Activated T-cell treated with anti-CD3 and anti-CD28 coated beads, Interleukin-2, amount 50 U/mL, for 4 hours (primary cell): Measurements from ENCODE around the gene KCNH6. TPM values are rescaled to one million over a fixed set of nuclear protein-coding genes. Genes with fewer than 3 reads are reported as not detected.
A peak's percentile ranks its signal among the peaks of the same experiment; 100 is the strongest.

Experiments used
- ATAC-seq, 2 donors: fragments of 200-7000 bp; cut with Tn5 transposase; one replicate each; pipeline ENCODE4 v1.10.0; 2021
- DNase-seq: peaks from one replicate; pipeline ENCODE4 v3.0.0-alpha.2; 2020
- H3K27me3 Mint-ChIP-seq: one replicate; pipeline ENCODE4 v1.8.0; 2021; ENCODE audit warnings: low read depth, mixed read lengths
- H3K36me3 Mint-ChIP-seq: one replicate; pipeline ENCODE4 v1.8.0; 2022; ENCODE audit warnings: mixed read lengths; ENCODE audit not compliant: insufficient read depth
- H3K4me1 Mint-ChIP-seq: one replicate; pipeline ENCODE4 v1.8.0; 2021; ENCODE audit warnings: low read depth, mixed read lengths
- H3K4me3 Mint-ChIP-seq: one replicate; pipeline ENCODE4 v1.8.0; 2021; ENCODE audit warnings: mild to moderate bottlenecking, moderate library complexity, mixed read lengths
- H3K9me3 Mint-ChIP-seq: one replicate; pipeline ENCODE4 v1.8.0; 2021; ENCODE audit warnings: mixed read lengths
- total RNA-seq, 3 donors: library from RNA; stranded (reverse); gene quantifications; one replicate each; pipeline ENCODE4 v1.2.1, GENCODE V29; 2021

The KCNH6 gene
- total RNA-seq, 3 donors from 2014 or later: not detected

DNA sequence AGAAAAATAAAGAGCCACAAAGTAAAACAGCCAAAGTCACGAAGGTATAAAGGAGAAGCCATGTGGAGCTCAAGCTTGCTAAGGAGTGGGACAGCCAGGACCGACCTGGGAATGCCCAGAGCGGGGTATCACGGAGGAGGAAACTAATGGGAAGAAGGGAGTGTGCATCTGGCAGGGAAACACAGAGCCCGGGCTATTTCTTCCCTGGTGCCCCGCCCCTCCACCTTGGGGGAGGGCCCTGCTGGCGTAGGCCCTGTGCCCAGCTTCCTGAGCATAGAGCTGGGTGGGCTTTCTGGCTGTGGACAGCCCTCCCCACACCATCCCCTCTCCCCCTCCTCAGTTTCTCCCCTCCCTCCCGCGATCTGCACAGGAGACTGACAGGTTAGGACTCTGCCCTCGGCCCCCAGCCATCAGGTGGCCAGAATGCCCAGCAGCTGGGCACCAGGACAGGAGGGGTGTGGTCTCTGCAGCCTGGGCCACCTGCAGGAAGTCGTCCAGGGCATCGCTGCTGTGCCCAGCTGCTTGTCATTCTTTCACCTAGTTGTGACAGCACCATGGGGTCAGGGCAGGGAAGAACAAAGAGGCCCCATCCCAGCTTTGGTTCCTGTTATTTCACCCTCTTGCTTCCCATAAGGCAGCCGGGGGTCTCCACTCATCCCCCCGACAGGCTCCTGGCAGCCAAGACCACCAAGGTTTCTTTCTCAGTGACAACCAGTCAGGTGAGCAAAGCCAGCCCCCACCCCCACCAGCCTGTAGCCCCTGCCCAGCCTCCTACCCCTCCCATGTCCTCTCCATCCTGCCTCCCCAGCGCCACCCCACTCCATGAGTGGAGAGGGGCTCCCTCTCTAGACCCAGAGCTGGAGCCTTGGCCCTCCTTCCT is 20.0 kb downstream of the KCNH6 start:
- DNase-seq: no peak

DNA sequence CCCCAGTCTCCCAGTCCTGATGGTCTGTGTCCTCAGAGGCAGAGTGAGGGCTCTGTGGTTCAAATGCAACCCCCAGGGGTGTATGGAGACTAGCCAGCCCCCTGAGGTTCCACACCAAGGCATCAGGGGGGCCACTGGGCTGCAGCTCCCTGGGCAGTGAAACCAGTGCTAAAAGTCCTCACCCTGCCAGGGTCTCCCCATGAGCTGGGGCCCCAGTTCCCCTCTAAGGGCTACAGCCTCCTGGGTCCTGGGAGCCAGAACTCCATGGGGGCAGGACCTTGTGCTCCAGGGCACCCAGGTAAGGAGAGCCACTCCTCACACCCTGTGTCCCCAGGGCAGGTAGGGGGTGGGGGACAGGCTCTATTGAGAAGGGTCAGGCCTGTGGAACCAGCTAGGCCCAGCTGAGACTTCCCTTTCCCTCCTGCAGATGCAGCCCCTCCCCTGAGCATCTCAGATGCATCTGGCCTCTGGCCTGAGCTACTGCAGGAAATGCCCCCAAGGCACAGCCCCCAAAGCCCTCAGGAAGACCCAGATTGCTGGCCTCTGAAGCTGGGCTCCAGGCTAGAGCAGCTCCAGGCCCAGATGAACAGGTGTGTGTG is 20.8 kb downstream of the KCNH6 start:
- DNase-seq: no peak
- Mint-ChIP-seq H3K9me3 (no peaks in the 10 kb centered on the region), H3K4me1 (no peaks in the 10 kb centered on the region), H3K27me3 (peaks cover 16% of the 10 kb centered on the region), H3K4me3 (no peak overlapping the region), H3K36me3 (no peaks in the 10 kb centered on the region)
- ATAC-seq: no peak

More for the DNA sequence above, 20.0 kb downstream of the KCNH6 start:
- Mint-ChIP-seq H3K4me3 (no peak overlapping the region), H3K27me3 (peaks cover 22% of the 10 kb centered on the region), H3K4me1 (peaks cover 5% of the 10 kb centered on the region), H3K9me3 (no peaks in the 10 kb centered on the region), H3K36me3 (no peaks in the 10 kb centered on the region)
- ATAC-seq: no peak

DNA sequence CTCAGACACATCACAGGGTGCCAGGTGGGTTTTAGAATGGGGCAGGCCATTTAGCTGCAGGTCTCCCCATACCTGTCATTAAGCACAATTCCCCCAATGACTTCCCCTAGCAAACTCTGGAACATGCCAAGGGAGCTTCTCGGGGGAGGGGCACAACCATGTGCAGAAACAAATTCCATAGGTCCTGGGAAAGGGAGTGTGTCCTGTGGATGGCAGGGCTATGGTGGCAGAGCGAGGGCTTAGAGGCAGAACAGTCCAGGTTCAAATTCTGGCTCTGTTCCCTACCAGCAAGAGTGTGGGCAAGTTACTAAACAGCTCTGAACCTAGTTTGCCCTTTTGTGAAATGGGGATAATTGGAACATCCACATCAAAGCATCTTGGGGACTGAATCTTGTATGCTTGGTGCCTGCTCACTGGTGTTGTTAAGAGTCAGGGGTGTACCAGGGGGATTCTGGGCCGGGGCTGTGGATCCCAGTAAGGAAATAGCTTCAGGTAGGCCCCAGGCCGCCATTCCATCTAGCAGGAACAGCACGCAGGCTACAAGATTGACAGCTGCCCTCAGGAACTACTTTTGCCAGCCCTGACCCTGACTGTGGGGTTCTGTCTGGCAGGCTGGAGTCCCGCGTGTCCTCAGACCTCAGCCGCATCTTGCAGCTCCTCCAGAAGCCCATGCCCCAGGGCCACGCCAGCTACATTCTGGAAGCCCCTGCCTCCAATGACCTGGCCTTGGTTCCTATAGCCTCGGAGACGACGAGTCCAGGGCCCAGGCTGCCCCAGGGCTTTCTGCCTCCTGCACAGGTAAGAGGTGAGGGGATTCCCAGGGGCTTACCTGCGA is 21.5 kb downstream of the KCNH6 start:
- no peak for ATAC-seq
- no peak overlapping the region for H3K4me3 Mint-ChIP-seq
- H3K4me1 Mint-ChIP-seq: peaks cover 2% of the 10 kb centered on the region
- no peaks in the 10 kb centered on the region for H3K9me3 Mint-ChIP-seq
- no peak for DNase-seq
- H3K36me3 Mint-ChIP-seq: no peaks in the 10 kb centered on the region
- peaks cover 8% of the 10 kb centered on the region for H3K27me3 Mint-ChIP-seq

DNA sequence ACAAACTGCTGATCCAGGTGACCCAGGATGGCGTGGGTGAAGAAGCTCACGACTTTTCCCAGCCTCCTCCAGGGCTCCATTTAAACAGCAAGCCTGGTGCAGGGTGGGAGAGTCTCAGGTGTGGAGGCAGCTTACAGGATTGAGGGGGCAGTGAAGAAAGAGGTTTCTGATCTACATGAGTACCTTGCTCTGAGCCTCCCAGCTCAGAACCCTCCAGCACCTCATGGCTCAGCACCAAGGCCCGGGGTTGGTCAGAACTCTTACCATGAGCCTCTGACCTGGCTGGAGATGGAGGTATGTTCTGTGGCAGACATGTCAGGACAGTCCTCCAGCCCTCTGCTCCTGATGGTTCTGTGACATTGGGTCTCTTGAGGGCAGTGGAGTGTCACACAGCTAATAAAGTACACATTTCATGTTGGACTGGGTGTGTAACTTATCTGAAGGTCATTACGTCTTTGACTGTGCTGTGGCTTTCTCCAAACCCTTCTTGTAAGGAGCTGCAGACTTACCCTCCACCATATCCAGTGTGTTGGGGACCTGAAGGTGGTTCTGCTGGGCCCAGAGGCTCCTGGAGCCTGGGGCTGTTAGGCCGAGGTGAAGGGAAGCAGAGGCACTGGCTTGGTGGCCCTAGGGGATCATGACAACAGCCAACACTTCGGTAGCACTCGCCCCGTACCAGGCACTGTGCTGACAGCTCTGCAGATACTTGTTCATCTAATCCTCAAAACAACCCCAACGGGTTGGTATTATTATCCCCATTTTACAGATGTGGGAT is 23.3 kb downstream of the KCNH6 start:
- H3K9me3 Mint-ChIP-seq: no peaks in the 10 kb centered on the region
- no peak overlapping the region for H3K4me3 Mint-ChIP-seq
- no peak for ATAC-seq
- no peaks in the 10 kb centered on the region for H3K36me3 Mint-ChIP-seq
- H3K27me3 Mint-ChIP-seq: peaks cover 3% of the 10 kb centered on the region
- DNase-seq: no peak
- H3K4me1 Mint-ChIP-seq: peaks cover 6% of the 10 kb centered on the region

DNA sequence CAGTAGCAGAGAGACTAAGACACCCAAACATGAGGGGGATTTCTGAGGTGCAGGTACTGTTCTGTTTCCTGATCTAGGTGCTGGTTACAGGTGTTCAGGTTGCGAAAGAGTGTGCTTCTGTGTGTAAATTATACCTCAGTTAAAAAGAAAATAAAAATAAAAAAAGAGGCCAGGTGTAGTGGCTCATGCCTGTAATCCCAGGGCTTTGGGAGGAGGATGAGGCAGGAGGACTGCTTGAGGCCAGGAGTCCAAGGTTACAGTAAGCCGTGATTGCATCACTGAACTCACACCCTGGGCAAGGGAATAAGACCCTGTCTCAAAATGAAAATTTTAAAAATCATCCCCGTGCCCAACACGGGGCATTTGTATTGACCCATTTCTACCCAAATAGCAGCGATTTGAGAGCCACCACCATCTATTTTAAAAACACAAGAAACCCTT is 23.9 kb downstream of the KCNH6 start:
- no peak for ATAC-seq
- Mint-ChIP-seq H3K27me3 (no peaks in the 10 kb centered on the region), H3K4me3 (no peak overlapping the region), H3K9me3 (no peaks in the 10 kb centered on the region), H3K4me1 (peaks cover 9% of the 10 kb centered on the region), H3K36me3 (peaks cover 2% of the 10 kb centered on the region)
- no peak for DNase-seq

DNA sequence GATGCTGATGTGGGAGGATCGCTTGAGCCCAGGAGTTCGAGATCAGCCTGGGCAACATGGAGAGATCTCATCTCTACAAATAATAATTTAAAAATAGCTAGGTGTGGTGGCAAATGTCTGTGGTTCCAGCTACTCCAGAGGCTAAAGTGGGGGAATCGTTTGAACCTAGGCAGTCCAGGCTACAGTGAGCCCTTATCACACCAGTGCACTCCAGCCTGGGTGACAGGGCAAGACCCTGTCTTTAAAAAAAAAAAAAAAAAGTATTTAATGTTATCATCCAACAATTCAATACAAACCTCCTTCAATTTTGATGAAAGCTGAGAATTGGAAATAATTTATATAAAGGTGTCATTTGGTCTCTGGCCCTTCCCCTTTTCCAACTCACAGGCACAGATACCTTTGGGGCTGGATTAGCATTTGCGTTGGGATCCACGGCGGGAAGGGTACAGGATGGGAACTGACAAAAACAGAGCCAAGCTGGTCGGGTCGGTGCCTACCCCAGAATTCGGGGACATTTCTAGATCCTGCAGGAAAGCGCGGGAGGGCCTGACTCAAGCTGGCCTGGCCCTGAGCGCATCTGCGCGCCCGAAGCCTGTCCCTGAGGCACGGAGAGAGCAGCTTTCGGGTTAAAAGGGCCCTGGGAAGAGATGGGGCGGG is 26.3 kb downstream of the KCNH6 start:
- no peaks in the 10 kb centered on the region for H3K27me3 Mint-ChIP-seq
- no peaks in the 10 kb centered on the region for H3K9me3 Mint-ChIP-seq
- H3K36me3 Mint-ChIP-seq: peaks cover 4% of the 10 kb centered on the region
- H3K4me3 Mint-ChIP-seq: peak overlapping the region; percentile 99
- no peak for DNase-seq
- peaks cover 32% of the 10 kb centered on the region for H3K4me1 Mint-ChIP-seq
- ATAC-seq: peak; percentile 15 to 19

DNA sequence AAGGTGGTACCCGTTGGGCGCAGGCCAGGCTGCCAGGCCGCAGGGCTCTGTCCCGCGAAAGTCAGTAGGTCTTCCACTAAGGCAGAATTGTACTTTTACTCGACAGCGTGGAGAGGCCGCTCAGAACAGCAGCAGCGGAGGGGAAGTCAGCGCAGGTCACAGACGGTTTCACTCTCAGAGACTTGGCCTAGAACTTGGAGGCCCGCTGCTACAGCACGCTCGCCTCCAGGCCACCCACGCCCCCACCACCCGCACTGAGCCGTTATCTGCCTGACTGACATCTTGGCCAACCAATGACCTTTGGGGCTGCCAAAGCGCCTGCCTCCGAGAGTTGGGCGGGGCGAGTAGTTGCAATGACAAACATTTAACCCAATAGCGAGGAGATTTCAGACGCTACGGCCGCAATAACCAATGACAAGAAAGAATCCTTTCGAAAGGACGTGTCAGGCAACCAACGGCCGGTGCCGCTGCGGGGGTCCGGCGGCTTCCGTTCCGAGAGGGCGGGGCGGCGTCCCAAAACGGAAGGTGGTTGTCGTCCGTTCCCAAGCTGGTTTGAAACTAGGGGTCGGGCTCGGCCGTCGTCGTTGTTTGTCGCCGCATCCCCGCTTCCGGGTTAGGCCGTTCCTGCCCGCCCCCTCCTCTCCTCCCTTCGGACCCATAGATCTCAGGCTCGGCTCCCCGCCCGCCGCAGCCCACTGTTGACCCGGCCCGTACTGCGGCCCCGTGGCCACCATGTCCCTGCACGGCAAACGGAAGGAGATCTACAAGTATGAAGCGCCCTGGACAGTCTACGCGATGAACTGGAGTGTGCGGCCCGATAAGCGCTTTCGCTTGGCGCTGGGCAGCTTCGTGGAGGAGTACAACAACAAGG is 27.0 kb downstream of the KCNH6 start, which contains the start of gene DCAF7:
Gene DCAF7 (plus strand): TSS at position 532 of the 871 bp plus-strand sequence. CDS start 201 bp downstream, at position 733.
- ATAC-seq: peak; percentile 93 to 94
- Mint-ChIP-seq H3K36me3 (peaks cover 4% of the 10 kb centered on the region), H3K9me3 (no peaks in the 10 kb centered on the region), H3K4me3 (peak within 1 kb of the TSS; percentile 99), H3K27me3 (no peaks in the 10 kb centered on the region), H3K4me1 (peaks cover 39% of the 10 kb centered on the region)
- peak; percentile 99 for DNase-seq

DNA sequence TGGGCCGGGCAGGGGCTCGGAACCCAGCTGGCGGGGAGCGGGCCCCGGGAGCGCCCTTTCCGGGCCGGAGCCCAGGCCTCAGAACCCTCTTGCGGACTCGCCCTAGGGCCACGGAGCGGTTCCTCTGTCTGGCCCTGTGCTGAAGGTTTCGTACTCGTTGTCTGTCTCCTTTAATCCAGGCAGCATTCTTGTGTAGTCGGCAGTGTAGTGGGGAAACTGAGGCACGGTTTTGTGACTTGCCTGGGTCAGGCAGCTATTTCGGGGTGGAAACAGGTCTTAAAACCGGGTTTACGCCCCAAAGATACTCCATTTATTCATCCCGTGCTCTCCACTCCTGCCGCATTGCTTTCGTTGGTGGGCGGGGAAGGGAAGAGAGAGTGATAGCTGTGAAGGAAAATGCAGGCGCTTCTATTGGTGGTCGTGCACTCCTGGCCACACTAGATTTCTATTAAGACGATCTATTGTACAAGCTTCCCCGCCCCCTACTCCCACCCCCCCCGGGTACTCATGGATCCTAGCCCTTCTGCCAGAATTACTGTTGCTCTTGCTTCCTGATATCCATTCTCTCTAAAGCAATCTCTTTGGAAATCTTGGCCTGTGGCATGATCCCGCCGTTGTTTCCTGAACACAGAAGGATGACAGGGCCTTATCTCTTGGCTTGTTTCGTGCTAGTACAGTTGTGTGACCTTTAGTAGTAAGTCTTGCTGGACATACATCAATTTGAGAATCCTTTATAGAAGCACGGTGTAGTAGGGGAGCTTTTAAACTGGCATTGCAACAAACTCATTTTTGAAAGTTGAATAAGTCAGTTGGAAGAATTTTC is 27.9 kb downstream of the KCNH6 start:
- Mint-ChIP-seq H3K4me3 (peak overlapping the region; percentile 99), H3K9me3 (no peaks in the 10 kb centered on the region), H3K27me3 (no peaks in the 10 kb centered on the region), H3K36me3 (peaks cover 7% of the 10 kb centered on the region), H3K4me1 (peaks cover 48% of the 10 kb centered on the region)
- ATAC-seq: peak in 1 of 2 donors; percentile 5
- no peak for DNase-seq

DNA sequence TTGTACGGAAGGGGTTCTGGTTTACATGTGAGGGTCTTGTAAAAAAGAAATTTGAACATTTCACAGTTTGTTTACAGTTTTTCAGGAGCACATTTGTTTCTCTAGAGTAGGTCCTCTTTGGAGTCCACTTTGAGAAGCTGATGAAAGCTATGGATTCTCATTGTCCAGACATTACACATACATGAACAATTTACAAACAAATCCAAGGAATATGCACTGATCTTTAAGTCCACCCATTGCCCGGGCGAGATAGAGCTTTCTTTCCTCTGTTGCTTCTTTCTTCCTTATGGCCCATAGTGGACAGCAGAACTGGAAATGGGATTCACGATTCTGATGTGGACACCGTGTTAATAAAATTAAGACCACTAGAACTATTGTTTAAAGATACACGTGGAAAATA is 29.1 kb downstream of the KCNH6 start:
- peaks cover 54% of the 10 kb centered on the region for H3K4me1 Mint-ChIP-seq
- H3K36me3 Mint-ChIP-seq: peaks cover 12% of the 10 kb centered on the region
- peak overlapping the region; percentile 99 for H3K4me3 Mint-ChIP-seq
- DNase-seq (no peak), ATAC-seq (no peak)
- no peaks in the 10 kb centered on the region for H3K27me3 Mint-ChIP-seq
- no peaks in the 10 kb centered on the region for H3K9me3 Mint-ChIP-seq

DNA sequence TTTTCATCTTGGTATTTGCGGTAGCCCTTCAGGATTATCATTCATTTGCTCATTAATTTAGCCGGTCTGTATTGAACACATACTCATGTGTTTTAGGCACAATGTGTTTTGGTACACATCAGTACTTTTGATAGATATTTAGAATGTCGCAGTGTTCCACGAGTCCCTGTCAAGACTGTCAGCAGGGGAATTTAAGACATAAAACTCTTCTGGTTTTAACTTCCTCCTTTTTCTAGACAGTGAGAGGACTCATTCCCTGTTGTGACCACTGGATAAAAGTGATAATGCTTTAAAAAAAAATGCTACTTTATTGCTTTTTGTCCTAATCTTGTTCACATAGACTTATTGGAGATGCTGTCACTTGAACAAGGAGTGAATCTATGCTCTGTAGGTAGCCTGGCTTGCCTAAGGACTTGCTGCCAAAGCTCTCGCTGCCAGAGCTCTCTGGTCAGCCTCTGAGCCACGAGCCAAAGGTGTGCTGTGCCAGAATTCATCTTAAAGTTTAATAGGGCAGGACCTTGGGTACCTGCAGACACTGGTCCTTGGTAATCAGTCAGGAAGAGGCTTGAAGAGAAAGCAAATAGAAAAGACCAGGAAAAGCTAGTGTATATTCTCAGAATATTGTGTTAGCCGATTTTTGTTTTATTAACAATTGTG is 32.5 kb downstream of the KCNH6 start:
- ATAC-seq (no peak), DNase-seq (no peak)
- Mint-ChIP-seq H3K36me3 (peaks cover 15% of the 10 kb centered on the region), H3K27me3 (no peaks in the 10 kb centered on the region), H3K9me3 (no peaks in the 10 kb centered on the region), H3K4me1 (peaks cover 68% of the 10 kb centered on the region), H3K4me3 (no peak overlapping the region)

DNA sequence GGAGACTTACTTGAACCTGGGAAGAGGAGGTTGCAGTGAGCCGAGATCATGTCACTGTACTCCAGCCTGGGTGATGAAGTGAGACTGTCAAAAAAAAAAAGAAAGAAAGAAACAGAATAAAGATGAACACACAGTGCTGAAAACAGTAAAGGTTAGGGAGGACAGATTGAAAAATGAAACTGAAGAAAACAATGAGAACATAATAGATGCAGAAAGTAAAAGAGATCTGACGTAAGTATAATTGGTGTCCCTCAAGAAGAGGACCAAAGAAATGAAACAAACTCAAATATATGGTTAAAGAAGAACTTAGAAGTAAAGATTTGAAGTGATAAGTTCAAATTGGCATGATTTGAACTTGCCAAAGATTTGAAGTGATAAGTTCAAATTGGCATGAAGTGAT is 34.3 kb downstream of the KCNH6 start:
- Mint-ChIP-seq H3K4me1 (peaks cover 70% of the 10 kb centered on the region), H3K36me3 (peaks cover 13% of the 10 kb centered on the region), H3K9me3 (no peaks in the 10 kb centered on the region), H3K27me3 (no peaks in the 10 kb centered on the region), H3K4me3 (no peak overlapping the region)
- ATAC-seq: no peak
- no peak for DNase-seq
